ENCODE results near the gene KAT14. TPM values are rescaled to one million over a fixed set of nuclear protein-coding genes. Genes with fewer than 3 reads are reported as not detected.

Gene KAT14
- total RNA-seq, 2 donors from 2014 or later = 13.1 to 13.4 TPM

- no peak overlapping the region for H3K4me3 ChIP-seq
- H3K4me1 ChIP-seq = peaks cover 13% of the 10 kb centered on the region
- no peaks in the 10 kb centered on the region for H3K27me3 ChIP-seq
- TF ChIP-seq CTCF (IDR thresholded peaks at IDR 0.05) = no peak
- no peaks in the 10 kb centered on the region for H3K9me3 ChIP-seq
- no peak overlapping the region for H3K27ac ChIP-seq
- DNase-seq = no peak
- H3K9ac ChIP-seq (ENCODE audit: low read depth in 2 of 2, low read length in 2 of 2) = no peak overlapping the region
- intact Hi-C loops (cut with DNase I) = no loop called here
- no peaks in the 10 kb centered on the region for H3K36me3 ChIP-seq
Observed at GRCh38 chr20:18165553-18165952, 27.9 kb downstream of the KAT14 start.

DNA sequence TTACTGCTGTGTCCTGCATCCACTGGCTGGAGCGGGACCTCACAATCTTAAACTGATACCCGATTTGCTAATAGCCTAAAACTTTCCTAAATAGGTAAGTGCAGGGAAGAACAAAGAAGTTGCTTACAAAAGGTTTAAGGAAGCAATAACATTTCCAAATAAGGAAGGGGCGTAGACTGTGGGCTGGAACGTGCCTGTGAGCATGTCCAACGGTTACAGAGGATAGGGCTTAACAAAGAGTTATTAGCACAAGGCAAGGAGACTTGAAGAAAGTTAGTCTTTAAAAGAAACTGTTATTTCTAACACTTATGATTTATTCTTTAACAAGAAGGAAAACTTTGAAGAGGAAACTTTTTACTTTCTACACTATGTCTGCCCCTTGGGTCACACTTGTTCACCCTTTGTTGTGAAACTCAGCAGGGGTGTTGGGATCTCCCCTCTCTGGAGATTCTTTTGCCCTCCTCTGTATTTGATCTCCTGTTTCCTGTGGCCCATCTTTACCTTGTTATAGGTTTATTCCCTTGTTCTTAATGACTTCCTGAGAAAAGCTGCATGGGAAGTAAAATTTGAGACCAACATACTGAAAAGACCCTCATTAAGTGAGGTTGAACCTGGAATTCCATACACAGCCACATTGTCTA is 28.7 kb downstream of the KAT14 start:
- peak overlapping the region; percentile 28 for H3K27ac ChIP-seq
- no peaks in the 10 kb centered on the region for H3K36me3 ChIP-seq
- peaks cover 13% of the 10 kb centered on the region for H3K4me1 ChIP-seq
- no peaks in the 10 kb centered on the region for H3K9me3 ChIP-seq
- no peak for TF ChIP-seq CTCF (IDR thresholded peaks at IDR 0.05)
- peak; percentile 65 for DNase-seq
- H3K27me3 ChIP-seq = no peaks in the 10 kb centered on the region
- no peak overlapping the region for H3K9ac ChIP-seq (ENCODE audit: low read depth in 2 of 2, low read length in 2 of 2)
- H3K4me3 ChIP-seq = no peak overlapping the region
- intact Hi-C loops (cut with DNase I) = no loop called here

- no peaks in the 10 kb centered on the region for H3K27me3 ChIP-seq
- peaks cover 13% of the 10 kb centered on the region for H3K4me1 ChIP-seq
- H3K9me3 ChIP-seq = no peaks in the 10 kb centered on the region
- H3K9ac ChIP-seq (ENCODE audit: low read depth in 2 of 2, low read length in 2 of 2) = no peak overlapping the region
- peak overlapping the region; percentile 28 for H3K27ac ChIP-seq
- no peak for TF ChIP-seq CTCF (IDR thresholded peaks at IDR 0.05)
- no peak for DNase-seq
- no peaks in the 10 kb centered on the region for H3K36me3 ChIP-seq
- intact Hi-C loops (cut with DNase I) = no loop called here
- H3K4me3 ChIP-seq = no peak overlapping the region
Observed at GRCh38 chr20:18166950-18167349, 29.3 kb downstream of the KAT14 start.

- Histone ChIP-seq H3K36me3 (no peaks in the 10 kb centered on the region), H3K27me3 (no peaks in the 10 kb centered on the region)
- peak; percentile 60 for DNase-seq
Observed at GRCh38 chr20:18172379-18172778, 34.7 kb downstream of the KAT14 start.

DNA sequence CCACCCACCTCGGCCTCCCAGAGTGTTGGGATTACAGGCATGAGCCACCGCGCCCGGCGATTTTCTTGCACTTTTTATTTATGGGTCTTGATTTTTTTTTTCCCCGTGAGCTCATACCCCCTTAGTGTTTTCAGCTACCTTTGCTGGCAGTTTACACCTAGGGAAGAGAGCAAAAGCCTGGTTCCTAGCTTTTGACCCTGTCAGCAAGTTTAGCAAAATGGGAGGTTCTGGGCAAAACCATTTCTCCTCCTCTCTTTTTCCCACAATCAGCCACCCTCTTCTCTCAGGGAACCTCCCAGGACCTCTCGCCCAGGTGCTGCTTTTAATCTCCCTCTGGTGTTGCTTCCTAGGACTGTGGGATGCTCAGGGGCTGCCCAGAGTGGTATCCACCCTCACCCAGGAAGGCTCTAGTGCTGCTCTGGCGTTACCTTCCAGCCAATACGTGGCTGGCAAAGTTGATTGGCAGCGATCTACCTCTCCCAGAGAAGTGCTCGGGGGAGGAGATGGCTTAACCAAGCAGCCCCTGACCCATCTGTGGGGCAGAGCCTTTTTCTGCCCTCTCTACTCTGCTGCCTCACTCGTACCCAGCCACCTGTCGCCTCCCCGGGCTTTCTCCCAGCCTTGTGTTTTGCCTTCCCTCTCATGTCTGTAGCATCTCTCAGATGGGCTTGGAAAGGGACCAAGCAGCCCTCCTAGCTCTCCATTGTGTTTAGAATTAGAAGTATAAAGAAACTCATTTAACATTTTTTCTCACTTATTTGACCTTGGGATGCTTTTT is 37.4 kb downstream of the KAT14 start:
- Histone ChIP-seq H3K9me3 (no peaks in the 10 kb centered on the region), H3K27me3 (no peaks in the 10 kb centered on the region), H3K36me3 (no peaks in the 10 kb centered on the region), H3K9ac (ENCODE audit: low read depth in 2 of 2, low read length in 2 of 2) (no peak overlapping the region), H3K4me1 (no peaks in the 10 kb centered on the region), H3K27ac (no peak overlapping the region), H3K4me3 (no peak overlapping the region)
- intact Hi-C loops (cut with DNase I) = no loop called here
- no peak for DNase-seq
- no peak for TF ChIP-seq CTCF (IDR thresholded peaks at IDR 0.05)

More at GRCh38 chr20:18172379-18172778, 34.7 kb downstream of the KAT14 start:
- no peak overlapping the region for H3K4me3 ChIP-seq
- no peaks in the 10 kb centered on the region for H3K4me1 ChIP-seq
- intact Hi-C loops (cut with DNase I) = no loop called here
- no peak for TF ChIP-seq CTCF (IDR thresholded peaks at IDR 0.05)
- no peaks in the 10 kb centered on the region for H3K9me3 ChIP-seq
- H3K9ac ChIP-seq (ENCODE audit: low read depth in 2 of 2, low read length in 2 of 2) = no peak overlapping the region
- H3K27ac ChIP-seq = no peak overlapping the region

All from colonic mucosa (tissue), 4 donors.